Left hindlimb (tissue), 1 donor: ENCODE measurements around the gene OSBPL10.
"Not testable (repeated sequence)": the region's sequence is repeated elsewhere in the genome, so short reads cannot be mapped to it uniquely, and the experiment has no call there.

ENCODE experiments used
- DNase-seq: peaks from one replicate; pipeline ENCODE4 v3.0.0-alpha.2; 2018

The OSBPL10 gene

GRCh38 chr3:31882895-31883294 is 98.2 kb downstream of the OSBPL10 start:
- DNase-seq, result no peak

- no peak for DNase-seq
These were observed 98.6 kb downstream of the OSBPL10 start for GRCh38 chr3:31882431-31882830.

DNA sequence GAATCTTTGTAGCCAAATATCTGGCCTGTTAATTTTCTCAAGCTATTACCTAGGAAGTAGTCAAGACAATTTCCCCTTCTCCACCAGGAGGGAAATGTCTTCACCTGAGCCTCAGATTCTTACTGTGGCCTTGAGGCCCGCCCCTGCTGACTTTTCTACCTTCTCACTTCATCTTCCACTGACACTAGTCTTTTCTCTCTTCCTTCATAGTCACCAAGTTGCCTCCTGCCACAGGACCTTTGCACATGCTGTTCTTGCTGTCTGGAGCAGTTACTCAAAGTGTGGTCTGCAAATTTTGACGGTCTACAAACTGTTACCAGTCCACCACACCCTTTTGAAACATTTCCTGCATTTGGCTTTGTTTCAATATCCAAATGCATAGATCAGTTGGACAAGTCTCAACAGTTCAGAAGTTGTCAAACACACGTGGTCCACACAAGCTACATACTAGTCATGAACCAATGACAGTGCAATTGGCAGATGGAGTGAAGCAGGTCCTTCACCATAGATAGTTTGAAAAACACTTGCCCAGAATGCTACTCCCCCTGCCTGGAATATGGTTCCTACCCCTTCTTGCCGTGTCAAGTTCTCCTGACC is 100.5 kb downstream of the OSBPL10 start:
- DNase-seq, result no peak

GRCh38 chr3:31880020-31880419 is 101.0 kb downstream of the OSBPL10 start:
- DNase-seq, result no peak

- no peak for DNase-seq
These were observed 101.7 kb downstream of the OSBPL10 start for GRCh38 chr3:31879365-31879764.

DNA sequence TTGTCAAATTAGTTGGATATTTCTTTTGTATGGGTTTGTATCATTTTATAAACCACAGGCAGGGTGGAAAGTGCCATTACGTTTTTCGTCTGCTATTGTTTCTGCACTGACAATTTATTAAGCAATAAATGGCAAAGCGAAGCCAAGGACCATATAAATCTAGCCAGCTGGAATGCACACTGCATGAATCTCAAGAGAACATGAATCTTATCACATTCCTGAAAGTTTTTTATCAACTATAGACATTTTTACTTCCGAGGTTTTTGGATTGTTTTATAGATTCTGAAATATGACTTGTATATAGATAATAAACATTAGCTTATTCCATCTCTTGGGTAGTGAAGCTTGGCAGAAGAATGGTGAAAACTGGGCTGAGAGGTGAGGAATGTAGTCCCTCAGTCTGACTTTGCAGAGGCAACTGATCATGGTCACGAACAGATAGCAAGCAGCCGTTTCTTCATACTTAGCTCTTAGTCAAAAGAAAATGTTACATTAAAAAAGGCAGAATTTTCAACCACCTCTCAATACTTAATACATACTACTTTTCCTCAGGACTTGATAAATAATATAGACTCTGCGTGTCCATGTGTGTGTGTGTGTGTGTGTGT is 102.7 kb downstream of the OSBPL10 start:
- no peak for DNase-seq

GRCh38 chr3:31876331-31876730 is 104.7 kb downstream of the OSBPL10 start:
- no peak for DNase-seq

DNA sequence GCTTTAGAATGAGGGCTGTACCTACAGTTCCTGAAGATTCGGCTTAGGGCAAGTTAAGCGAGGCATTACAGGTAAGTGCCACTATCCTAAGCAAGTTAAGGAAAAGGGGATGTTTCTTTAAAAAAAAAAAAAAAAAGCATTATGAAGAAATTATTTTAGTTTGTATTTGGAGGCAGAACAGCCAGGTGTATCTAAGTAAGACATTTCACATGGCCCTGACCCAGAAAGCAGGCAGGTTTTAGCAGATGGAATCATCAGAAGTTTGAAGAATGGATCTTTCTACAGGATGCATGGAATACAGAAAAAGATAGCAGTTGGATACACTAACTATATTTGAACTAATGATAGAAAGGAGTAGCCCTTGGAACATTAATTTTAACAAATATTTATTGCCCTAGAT is 105.6 kb downstream of the OSBPL10 start:
- no peak for DNase-seq

- DNase-seq, result no peak
These were observed 107.7 kb downstream of the OSBPL10 start for GRCh38 chr3:31873254-31873820.

DNA sequence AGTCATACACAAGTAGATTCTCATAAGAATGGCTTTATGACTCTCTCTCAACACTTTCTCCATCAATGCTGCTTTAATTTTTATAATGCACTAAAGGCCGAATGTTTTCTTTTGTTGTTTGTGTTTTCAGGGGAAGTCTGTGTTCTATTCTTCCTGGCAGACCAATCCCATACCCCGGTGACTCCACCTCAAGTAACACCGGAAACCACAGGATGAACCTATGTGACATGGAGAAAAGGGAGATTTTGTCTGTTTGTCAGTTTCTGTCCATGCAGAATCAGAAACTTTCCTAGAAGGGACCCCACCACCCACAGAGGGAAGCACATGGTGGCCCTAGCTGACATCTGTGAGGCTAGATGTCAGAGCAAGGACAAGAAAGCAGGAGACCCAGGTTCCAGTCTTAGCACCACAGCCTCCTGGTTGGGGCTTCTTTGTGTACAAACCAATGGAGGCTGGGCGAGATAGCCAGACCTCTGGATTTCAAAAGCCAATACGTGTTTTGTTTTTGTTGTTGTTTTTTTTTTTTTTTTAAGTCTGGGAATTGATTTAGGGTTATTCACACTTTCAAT is 109.0 kb downstream of the OSBPL10 start:
- DNase-seq, result no peak

DNA sequence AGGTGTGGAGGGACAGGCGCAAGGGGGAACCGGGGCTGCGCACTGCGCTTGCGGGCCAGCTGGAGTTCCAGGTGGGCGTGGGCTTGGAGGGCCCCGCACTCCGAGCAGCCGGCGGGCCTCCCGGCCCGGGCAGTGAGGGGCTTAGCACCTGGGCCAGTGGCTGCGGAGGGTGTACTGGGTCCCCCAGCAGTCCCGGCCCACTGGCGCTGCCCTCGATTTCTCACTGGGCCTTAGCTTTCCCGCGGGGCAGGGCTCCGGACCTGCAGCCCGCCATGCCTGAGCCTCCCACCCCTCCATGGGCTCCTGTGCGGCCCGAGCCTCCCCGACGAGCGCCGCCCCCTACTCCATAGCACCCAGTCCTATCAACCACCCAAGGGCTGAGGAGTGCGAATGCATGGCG is 111.0 kb downstream of the OSBPL10 start:
- not testable (repeated sequence) for DNase-seq

GRCh38 chr3:31868236-31868635 is 112.8 kb downstream of the OSBPL10 start:
- DNase-seq, result no peak

- no peak for DNase-seq
These were observed 118.3 kb downstream of the OSBPL10 start for GRCh38 chr3:31862666-31863279.

GRCh38 chr3:31861826-31862225 is 119.2 kb downstream of the OSBPL10 start:
- DNase-seq, result no peak

DNA sequence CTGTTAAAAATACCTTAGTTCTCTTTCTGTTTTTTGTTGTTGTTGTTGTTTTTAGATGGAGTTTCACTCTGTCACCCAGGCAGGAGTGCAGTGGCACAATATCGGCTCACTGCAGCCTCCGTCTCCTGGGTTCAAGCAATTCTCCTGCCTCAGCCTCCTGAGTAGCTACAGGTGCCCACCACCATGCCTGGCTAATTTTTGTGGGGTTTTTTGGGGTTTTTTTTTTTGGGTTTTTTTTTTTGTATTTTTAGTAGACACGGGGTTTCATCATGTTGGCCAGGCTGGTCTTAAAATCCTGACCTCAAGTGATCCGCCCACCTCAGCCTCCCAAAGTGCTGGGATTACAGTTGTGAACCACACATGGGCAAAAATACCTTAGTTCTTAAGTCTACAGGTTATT is 120.4 kb downstream of the OSBPL10 start:
- not testable (repeated sequence) for DNase-seq

GRCh38 chr3:31859245-31859644 is 121.8 kb downstream of the OSBPL10 start:
- no peak for DNase-seq

DNA sequence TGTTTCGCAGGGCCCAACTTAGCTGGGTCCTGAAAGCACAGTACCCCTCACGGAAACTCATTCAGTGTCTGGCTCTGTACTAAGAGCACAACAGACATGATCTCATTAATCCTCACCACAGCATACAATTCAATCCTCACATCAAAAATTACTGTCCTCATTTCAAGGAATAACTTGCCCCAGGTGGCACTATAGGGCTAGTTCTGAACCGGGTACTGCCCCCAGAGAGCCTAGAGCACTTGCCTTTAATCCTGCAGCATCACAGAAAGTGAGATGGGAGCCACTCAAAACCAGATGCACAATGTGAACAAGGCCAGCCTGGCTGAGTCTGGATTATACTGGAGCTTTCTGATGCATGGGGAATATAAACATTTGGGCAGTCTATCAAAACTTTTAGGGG is 122.6 kb downstream of the OSBPL10 start:
- DNase-seq, result no peak

DNA sequence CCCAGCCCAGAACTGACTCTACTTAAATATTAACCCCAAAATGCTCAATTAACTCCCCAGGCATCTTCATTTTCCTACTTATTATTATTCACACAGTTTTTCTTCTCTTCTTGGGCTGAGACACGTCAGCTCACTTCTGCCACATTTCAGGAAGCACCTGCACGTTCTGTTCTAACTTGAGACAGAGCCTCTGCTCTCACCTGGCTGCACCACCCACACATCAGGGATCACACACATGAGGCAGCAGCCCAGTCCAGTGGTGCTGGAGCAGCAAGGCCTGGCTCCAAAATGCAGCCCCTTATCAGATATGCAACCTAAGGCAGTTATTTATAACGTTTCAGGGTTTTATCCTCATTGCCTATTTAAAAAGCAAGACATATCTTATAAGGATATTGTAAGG is 127.5 kb downstream of the OSBPL10 start:
- no peak for DNase-seq

DNA sequence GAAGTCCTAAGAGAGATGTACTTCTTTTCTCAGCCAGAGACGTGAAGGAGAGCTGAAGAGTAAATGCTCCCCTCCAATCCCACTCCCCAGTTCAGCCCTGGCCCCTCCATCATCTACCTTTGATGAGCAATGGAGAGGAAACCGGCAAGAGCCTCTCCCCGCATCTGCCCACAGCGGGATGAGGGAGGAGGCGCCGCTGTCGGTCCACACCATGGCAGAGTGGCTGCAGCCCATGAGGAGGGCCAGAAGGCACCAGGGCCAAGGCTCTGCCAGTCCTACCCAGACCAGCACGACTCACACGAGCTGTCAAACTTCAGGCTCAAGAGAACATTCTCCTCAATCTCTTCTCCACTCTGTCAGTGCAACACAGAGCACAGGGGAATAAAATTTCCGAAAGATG is 129.8 kb downstream of the OSBPL10 start:
- DNase-seq, result no peak

DNA sequence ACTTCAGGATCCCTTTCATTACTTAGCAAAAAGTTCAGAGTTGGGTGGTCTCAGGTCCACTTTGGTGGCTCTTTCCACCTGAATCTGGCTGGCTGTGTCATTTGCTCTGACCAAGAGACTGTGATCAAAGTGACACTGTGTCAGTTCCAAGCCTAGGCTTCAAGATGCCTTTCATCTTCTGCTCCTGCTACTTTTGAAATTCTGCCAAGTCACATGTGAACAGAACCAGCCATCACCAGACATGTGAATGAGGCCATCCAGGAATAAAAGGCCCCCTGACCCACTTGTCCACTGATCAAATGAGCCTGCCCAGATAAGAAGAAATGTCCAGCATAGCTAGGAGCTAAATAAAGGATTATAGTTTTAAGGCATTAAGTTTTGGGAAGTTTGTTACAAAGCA is 132.2 kb downstream of the OSBPL10 start:
- no peak for DNase-seq

GRCh38 chr3:31848163-31848818 is 132.8 kb downstream of the OSBPL10 start:
- DNase-seq, result no peak

GRCh38 chr3:31847760-31848159 is 133.3 kb downstream of the OSBPL10 start:
- DNase-seq, result no peak

DNA sequence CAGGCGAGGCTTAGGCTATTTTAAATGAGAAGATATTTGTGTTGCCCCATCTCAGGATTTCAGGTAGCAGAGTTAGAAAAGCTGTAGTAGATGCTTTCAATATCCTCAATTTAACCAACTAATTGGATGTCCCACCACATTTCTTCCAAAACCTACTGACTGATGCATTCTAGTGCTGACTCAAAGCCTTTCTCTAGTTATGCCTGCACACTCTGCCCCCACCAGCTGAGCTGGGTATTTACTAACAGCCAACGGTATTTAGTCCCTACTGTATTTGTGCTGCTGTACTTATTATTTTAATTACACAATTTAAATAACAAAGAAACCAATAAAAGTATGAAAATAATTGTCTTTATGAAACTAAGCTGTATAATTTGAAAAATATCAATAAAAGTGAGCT is 139.5 kb downstream of the OSBPL10 start:
- DNase-seq, result no peak
